ENCODE measurements around the gene ZDHHC12.
"Not testable (repeated sequence)": the region's sequence is repeated elsewhere in the genome, so short reads cannot be mapped to it uniquely, and the experiment has no call there.

Gene ZDHHC12

GRCh38 chr9:128712451-128713410 lies 11.2 kb downstream of the ZDHHC12 start:
- DNase-seq (ENCODE audit: low read depth in 1 of 2, low spot score in 1 of 2): no peak

DNA sequence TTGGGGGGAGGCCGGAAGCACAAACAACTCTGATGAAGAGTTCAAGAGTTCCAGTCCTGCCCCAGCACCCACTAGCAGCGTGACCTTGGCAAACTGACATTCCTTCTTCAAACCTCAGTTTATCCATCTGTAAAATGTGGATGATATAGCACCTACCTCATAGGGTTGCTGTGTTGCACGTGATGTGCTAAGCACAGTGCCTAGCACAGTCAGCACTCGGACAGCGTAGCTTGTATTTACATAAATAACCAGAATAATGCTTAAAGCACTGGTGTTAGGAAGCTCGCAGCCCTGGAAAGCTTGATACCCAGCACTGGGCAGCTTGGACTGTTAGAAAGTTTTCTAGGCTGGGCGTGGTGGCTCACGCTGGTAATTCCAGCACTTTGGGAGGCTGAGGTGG lies 16.5 kb downstream of the ZDHHC12 start:
- DNase-seq (ENCODE audit: low read depth in 1 of 2, low spot score in 1 of 2): no peak

GRCh38 chr9:128706671-128707381 lies 17.1 kb downstream of the ZDHHC12 start:
- DNase-seq (ENCODE audit: low read depth in 1 of 2, low spot score in 1 of 2): no peak

DNA sequence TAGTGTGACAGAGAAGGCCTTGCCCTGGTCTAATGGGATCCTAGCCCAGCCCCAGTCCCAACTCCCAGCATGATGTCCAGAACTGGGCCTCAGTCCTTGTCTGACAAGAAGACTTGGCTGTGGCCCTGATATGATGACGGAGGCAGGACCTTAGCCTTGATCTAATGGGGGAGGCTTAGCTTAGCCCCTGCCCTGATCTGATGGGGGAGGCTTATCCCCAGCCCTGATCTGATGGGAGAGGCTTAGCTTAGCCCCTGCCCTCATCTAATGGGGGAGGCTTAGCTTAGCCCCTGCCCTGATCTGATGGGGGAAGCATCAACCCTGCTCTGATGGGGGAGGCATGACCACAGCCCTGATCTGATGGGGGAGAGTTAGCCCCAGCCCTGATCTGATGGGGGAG lies 17.9 kb downstream of the ZDHHC12 start:
- no peak for DNase-seq (ENCODE audit: low read depth in 1 of 2, low spot score in 1 of 2)

- DNase-seq (ENCODE audit: low read depth in 1 of 2, low spot score in 1 of 2): no peak
Measured at GRCh38 chr9:128705051-128705965, 18.6 kb downstream of the ZDHHC12 start.

DNA sequence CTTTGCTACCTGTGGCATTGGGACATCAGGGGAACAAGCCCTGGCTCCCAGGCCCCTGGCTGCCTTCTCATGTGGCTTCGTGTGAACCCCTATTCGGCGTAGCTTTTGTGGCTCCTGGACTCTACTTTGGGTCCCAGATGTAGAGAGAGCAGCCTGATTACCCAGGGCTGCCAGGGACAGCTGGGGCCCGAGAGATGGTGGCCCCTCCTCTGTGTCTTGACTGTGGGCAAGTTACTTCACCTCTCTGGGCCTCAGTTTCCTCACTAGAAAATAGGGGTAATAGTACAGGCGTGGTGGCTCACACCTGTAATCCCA lies 19.6 kb downstream of the ZDHHC12 start:
- DNase-seq (ENCODE audit: low read depth in 1 of 2, low spot score in 1 of 2): no peak

DNA sequence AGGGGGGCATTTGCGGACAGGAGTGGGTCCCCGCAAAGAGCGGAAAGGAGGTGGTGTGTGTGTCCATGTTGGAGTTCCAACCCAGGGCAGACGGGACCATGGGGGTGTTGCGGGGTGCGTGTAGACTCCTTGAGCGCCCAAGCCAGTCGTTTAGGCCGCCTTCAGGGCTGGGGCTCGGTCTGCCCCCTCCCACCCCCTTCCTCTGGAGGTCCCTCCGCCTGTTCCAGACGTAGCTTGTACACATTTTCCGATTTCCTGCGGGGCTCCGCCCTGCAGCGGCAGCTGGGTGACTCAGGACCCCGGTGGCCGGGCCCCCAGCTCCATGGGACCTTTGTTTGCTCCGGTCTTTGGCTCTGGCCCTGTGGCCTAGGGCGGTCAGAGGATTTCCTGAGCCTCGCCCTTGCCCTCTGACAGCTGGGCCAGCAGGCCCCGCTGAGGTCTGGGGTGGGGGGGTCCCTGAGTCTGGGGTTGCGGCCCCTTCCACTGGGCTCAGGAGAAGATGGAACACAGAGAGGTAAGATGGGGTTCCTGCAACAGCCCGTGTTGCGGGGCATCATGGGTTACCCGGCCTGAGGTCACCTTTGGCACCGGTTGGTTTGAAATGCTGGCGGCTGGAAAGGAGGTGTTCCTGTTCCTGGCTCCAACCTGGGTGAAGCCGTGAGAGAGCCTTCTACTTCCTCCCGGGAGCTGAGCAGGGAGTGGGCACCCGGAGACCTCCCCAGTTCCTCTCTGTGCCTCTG lies 20.1 kb downstream of the ZDHHC12 start:
- DNase-seq (ENCODE audit: low read depth in 1 of 2, low spot score in 1 of 2): no peak

GRCh38 chr9:128702949-128703615 lies 20.8 kb downstream of the ZDHHC12 start:
- DNase-seq (ENCODE audit: low read depth in 1 of 2, low spot score in 1 of 2): no peak

DNA sequence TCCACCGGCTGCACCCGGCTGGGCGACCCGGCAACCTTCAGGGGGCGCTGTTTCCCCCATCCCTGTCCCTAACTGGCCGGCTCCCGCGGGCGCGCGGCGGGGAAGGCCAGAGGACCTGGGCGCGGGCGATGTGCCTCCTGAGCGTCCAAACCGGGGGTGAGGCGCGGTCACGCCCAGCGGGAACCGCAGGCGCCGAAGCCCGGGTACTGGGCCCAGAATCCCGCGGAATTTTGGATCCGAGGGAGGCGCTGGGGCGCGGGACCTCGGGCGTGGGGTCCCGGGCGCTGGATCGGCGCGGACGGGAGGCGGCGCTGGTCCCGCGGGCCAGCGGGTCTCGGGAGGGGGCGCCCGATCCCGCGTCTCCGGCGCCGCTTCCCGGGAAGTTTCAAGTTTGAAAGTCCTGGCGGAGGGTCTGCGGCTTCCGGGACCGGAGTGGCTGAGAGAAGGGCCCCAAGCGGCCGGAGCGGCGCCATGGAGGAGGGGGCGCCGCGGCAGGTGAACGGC lies 21.4 kb downstream of the ZDHHC12 start, which contains the start of gene PKN3:
Gene PKN3 (plus strand): TSS at position 59 of the 504 bp plus-strand sequence. CDS start 413 bp downstream, at position 472.
- DNase-seq (ENCODE audit: low read depth in 1 of 2, low spot score in 1 of 2): peak; percentile 76 to 83

DNA sequence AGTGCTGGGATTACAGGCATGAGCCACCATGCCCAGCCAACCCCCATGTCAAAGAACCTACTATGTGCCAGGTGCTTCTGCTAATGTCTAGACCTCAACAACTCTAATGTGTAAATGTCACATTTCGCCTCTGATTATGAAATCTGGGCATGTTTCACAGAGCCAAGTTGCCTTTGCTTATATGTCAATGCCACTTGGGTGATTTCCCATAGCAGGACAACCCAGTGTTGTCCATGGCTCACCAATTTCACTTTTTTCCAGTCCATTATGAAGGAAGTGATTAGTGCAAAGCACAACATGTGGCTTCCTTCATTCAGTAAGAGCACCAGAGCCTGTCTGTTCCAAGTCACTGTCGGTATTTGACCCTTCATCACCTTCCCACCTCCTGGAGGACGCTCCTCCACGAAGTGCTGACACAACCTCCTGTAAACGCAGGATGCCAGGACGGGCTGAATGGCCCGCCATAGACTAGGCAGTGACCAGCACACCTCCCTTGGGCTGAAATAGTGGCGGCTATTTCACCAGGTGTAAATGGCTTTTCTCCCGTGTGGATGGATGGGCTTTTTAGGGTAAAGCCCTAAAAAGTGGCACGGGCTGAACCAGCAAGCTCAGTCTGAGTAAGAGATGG lies 22.6 kb downstream of the ZDHHC12 start:
- DNase-seq (ENCODE audit: low read depth in 1 of 2, low spot score in 1 of 2): no peak

DNA sequence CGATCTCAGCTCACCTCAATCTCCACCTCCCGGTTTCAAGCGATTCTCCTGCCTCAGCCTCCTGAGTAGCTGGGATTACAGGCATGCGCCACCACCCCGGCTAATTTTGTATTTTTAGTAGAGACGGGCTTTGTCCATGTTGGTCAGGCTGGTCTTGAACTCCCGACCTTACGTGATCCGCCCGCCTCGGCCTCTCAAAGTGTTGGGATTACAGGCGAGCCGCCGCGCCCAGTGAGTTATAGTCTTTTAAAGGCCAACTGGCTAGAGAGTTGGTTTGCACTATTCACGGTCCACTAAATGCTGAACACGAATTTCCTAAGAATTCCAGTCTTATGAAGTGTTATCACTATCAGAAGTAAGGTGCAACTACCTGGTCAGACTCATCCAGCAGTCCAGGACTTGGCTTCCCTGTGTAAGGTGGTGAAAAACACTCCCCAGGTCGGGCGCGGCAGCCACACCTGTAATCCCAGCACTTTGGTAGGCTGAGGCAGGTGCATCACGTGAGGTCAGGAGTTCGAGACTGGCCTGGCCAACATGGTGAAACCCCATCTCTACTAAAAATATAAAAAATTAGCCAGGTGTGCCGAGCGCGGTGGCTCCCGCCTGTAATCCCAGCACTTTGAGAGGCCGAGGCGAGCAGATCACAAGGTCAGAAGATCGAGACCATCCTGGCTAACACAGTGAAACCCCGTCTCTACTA lies 24.7 kb downstream of the ZDHHC12 start:
- DNase-seq (ENCODE audit: low read depth in 1 of 2, low spot score in 1 of 2): not testable (repeated sequence)

- DNase-seq (ENCODE audit: low read depth in 1 of 2, low spot score in 1 of 2): no peak
Measured at GRCh38 chr9:128696923-128697707, 26.8 kb downstream of the ZDHHC12 start.

DNA sequence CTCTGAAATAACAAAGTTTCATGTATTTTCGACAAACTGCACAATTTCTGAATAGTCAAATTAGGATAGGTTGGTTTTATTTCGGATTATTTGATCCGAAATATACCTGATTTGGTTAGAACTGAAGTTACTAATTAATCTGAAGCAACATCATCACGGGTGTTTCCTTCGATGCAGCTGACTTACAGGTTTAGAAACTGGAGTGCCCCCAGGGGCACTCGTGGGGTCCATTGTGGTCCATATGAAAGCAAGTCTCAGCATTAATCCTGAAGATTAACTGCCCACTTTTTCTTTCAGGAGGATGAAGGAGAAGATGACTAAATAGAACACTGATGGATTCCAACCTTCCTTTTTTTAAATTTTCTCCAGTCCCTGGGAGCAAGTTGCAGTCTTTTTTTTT lies 29.6 kb downstream of the ZDHHC12 start:
- no peak for DNase-seq (ENCODE audit: low read depth in 1 of 2, low spot score in 1 of 2)

- not testable (repeated sequence) for DNase-seq (ENCODE audit: low read depth in 1 of 2, low spot score in 1 of 2)
Measured at GRCh38 chr9:128693738-128694137, 30.2 kb downstream of the ZDHHC12 start.

GRCh38 chr9:128690684-128691034 lies 33.3 kb downstream of the ZDHHC12 start:
- no peak for DNase-seq (ENCODE audit: low read depth in 1 of 2, low spot score in 1 of 2)

- DNase-seq (ENCODE audit: low read depth in 1 of 2, low spot score in 1 of 2): peak; percentile 28 to 40
Measured at GRCh38 chr9:128689820-128690683, 33.9 kb downstream of the ZDHHC12 start.

- DNase-seq (ENCODE audit: low read depth in 1 of 2, low spot score in 1 of 2): peak in 1 of 2 donors; percentile 32
Measured at GRCh38 chr9:128689293-128689774, 34.6 kb downstream of the ZDHHC12 start.
